GM04504 (cell line): ENCODE measurements around the gene GBP7.
"Not testable (repeated sequence)": the region's sequence is repeated elsewhere in the genome, so short reads cannot be mapped to it uniquely, and the experiment has no call there.

Experiments
- DNase-seq: peaks from one replicate; pipeline ENCODE4 v3.0.0-alpha.2; 2012; ENCODE audit warnings: low read depth

Gene GBP7

DNA sequence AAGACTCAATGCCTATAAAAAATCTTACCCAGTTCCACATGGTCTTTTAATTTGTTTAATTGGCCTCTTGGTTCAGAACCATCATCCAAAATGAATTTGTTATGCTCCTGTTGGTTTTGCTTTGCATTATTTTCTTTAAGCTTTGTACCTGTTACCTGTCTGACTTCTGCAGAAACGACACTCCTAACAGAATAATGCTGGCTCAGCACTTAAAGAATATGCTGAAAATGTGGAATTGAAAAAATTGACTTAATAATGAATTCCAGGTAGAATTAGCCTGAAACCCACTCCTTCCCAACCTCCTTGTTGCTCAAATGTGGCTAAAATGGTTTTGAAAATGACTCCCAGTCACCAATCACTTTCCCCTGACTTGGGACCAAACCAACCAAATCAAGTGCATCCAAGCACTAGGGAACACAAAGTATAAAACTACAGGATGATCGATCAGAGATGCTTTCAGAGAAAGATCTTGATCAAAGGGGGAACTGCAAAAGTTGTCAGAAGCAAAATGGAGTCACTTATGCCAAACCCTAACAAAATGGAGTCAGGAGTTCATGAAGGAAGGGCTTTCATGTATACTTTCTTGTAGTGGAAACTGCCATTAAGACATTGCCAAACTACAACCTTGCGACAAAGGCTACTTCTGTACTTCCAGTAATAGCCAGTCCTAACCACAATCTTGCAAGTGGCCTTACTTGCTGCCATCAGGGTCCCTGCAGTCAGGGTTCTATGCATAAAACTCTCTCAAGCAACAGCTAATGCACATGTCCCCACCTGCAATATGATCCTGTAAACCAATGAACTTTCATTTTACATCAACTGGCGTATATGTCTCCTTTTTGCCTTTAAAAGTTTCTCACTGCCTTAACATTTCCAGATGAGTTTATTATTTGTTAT is 5.4 kb downstream of the GBP7 start:
- no peak for DNase-seq

DNA sequence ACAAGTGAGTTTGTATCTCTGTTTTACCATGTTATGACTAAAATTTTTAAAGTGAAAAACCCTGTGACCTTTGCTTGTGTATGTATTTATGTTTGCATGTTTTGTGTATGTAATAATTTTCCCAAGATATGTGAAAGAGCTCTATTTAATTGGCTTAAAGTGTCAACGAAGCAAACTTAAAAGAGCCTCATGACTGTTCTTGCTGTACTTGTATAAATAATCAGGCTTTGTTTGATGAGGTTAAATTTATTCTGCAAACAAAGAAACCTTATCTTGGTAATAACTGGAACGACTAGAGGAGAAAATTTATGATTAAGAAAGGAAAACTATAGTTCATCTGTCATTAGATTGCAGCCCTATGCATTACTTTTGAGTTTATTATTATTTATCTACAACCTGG is 6.6 kb downstream of the GBP7 start:
- no peak for DNase-seq

DNA sequence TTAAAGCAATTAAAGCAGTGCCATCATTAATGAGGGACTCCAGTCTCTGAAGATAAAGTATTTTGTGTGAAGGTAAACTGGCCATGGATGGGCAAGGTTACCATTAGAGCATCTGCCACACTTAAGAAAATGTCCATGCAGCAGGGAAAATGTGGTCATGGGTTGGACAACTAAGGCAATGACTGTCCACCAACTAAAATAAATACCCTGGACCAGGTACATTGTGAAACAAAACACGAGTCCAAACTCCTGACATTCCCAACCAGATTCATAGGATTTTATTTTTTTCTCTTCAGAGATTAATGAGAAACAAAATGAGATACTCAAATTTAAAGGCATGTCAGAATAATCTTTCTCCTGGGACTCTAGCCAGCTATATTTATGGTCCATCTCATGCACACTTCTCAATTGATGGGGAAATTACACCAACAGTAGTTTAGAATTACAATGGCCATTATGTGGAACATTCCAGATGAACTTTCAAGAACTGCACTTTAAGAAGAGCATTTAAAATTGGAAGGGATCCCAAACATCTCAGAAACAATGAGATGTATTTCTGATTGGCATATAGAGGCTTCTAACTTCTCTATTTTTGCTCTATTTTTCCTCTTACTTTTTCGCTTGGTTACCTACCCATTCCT is 8.1 kb downstream of the GBP7 start:
- no peak for DNase-seq

DNA sequence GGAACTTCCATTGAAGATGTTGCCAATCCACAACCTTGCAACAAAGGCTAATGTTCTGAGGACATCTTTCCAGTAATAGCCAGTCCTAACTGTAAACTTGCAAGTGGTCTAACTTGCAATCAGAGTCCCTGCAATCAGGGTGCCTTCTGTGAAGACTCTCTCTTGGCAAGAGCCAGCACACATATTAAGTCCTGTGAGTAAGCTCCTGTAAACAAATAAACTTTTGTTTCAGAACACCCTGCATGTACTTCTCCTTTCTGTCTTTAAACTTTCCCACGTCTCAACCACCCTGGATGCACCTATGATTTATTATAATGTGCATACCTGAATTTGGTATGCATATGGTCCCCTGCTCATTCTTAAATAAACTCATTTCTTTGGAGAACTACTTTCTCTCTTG is 9.1 kb downstream of the GBP7 start:
- no peak for DNase-seq

GRCh38 chr1:89165811-89166210 is 10.0 kb downstream of the GBP7 start:
- no peak for DNase-seq

- no peak for DNase-seq
Measured at GRCh38 chr1:89151047-89151446, 24.8 kb downstream of the GBP7 start.

- no peak for DNase-seq
Measured at GRCh38 chr1:89149976-89150375, 25.8 kb downstream of the GBP7 start.

GRCh38 chr1:89149229-89149628 is 26.6 kb downstream of the GBP7 start:
- DNase-seq: no peak

DNA sequence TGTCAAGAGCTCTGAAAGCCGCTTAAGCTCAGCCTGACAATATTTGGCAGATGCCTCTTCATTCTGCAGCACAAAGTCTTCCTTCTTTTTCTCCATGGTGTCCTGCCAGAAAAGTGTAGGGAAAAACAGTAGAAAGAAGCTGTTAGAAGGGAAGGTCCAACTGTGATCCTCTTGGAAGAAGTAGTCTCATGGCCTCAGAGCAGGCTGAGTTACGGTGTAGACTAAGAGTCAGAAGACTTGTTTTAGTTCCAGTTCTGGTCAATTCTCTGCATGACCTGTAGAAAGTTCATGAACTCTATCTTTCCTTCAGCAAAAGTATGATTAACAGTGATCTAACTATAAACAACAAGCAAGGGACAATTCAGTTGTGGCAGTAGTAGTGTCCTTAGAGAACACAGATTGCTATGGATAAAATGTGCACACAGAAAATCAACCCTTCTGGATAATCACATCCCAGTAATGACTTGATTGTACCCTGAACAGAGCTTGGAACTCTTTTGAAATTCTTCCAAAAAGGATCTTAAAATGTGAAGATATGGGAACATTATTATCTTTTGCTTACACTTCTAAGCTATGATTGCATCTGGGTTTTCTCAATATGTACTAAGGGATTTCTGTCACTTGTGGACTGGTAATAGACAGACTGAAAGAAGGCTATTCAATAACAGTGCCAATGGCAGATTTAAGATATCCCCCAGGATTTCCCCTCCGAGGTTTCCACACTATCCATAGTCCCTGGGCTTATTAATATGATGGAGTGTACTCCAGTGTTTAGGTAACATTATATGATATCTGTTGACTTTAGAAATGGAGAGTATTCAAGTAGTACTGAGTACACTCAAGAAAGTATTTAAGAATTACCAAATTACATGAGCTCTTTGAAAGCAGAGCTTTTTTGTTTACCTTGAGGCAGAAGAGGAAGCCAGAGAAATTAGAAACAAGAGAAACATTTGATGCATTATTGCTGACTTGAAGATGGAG is 27.8 kb downstream of the GBP7 start:
- DNase-seq: no peak

- DNase-seq: no peak
Measured at GRCh38 chr1:89146721-89147120, 29.1 kb downstream of the GBP7 start.

DNA sequence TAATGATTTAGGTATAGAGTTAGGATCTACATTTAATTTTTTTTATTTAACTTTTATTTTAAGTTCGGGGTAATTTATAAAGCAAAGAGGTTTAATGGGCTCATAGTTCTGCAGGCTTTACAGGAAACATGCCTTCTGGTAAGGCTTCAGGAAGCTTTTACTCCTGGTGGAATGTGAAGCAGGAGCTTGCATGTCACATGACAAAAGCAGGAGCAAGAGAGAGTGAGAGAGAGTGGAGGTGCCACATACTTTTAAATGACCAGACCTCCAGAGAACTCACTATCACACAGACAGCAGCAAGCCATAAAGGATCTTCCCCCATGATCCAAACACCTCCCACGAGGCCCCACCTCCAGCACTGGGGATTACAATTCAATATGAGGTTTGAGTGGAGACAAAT is 32.3 kb downstream of the GBP7 start:
- DNase-seq: no peak

DNA sequence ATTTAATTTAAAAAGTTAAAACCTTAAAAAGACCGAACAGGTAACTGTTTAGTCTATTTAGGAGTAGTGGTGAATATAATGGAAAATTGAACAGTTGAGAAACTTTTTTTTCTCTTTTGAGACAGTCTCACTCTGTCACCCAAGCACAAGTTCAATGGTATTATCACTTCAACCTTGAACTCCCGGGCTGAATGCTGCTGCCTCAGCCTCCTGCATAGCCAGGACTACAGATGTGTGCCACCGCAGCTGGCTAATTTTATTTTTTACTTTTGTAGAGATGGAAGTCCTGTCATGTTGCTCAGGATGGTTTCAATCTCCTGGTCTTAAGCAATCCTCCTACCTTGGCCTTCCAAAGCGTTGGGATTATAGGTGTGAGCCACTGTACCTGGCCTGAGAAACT is 33.6 kb downstream of the GBP7 start:
- no peak for DNase-seq

GRCh38 chr1:89133747-89134146 is 42.1 kb downstream of the GBP7 start:
- no peak for DNase-seq

- DNase-seq: no peak
Measured at GRCh38 chr1:89130716-89131115, 45.1 kb downstream of the GBP7 start.

DNA sequence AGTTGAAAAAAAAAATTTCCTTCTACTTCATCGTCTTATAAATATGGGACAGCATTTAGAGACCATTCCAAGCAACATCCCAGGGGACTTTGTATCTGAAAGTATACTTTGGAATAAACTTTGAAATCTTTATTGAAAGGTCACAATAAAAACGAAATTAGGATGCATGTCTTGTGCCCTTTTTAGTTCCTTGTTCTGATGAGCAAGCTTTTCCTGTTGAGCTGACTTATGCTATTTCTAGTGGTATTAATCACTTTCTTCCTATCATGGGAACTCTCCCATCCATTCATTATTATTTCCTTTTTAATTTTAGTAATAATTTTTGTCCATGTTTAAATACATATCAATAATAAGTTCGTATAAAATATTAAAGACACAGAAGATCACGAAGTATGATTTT is 45.9 kb downstream of the GBP7 start:
- DNase-seq: no peak

DNA sequence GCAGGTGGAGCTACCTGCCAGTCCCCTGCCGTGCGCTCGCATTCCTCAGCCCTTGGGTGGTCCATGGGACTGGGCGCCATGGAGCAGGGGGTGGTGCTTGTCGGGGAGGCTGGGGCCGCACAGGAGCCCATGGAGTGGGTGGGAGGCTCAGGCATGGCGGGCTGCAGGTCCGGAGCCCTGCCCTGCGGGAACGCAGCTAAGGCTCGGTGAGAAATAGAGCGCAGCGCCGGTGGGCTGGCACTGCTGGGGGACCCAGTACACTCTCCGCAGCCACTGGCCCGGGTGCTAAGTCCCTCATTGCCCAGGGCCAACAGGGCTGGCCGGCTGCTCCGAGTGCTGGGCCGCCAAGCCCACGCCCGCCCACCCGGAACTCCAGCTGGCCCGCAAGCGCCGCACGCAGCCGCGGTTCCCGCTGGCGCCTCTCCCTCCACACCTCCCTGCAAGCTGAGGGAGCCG is 47.8 kb downstream of the GBP7 start:
- DNase-seq: not testable (repeated sequence)

DNA sequence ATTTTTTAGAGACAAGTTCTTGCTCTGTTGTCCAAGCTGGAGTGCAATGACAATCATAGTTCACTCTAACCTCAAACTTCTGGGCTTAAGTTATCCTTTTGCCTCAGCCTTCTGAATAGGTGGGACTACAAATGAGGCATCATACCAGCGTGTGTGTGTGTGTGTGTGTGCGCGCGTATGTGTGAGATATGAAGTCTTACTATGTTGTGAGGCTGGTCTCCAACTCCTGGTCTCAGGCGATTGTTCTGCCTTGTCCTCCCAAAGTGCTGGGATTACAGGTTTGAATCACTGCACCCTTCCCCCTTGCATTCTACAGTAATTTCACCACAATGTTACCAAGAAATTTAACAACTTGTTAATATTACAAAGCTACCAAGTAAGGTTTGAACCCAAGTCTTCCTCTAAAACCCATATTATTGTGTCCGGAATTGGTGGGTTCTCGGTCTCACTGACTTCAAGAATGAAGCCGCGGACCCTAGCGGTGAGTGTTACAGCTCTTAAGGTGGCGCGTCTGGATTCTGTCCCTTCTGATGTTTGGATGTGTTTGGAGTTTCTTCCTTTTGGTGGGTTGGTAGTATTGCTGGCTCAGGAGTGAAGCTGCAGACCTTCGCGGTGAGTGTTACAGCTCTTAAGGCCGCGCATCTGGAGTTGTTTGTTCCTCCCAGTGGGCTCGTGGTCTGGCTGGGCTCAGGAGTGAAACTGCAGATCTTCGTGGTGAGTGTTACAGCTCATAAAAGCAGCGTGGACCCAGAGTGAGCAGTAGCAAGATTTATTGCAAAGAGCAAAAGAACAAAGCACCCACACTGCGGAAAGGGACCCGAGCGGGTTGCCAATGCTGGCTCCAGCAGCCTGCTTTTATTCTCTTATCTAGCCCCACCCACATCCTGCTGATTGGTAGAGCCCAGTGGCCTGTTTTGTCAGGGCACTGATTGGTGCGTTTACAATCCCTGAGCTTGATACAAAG is 48.9 kb downstream of the GBP7 start:
- DNase-seq: not testable (repeated sequence)

GRCh38 chr1:89125913-89126580 is 49.8 kb downstream of the GBP7 start, which contains the start of gene GBP2:
GBP2 (minus strand) TSS chr1:89126114; CDS start chr1:89121966, 4,148 bp downstream.
- DNase-seq: no peak

GRCh38 chr1:89125240-89125912 is 50.4 kb downstream of the GBP7 start:
- no peak for DNase-seq

- no peak for DNase-seq
Measured at GRCh38 chr1:89121641-89122040, 54.2 kb downstream of the GBP7 start.
